MCF 10A (cell line): ENCODE results near the gene KLHL1. TPM values are rescaled to one million over a fixed set of nuclear protein-coding genes. Genes with fewer than 3 reads are reported as not detected.

Experiments
- BruUV-seq: library from RNA; stranded (reverse); fragments of 400-500 nt; replicated peaks from 2 replicates; lab custom pipeline; 2021; lab: Mats Ljungman, UMichigan
- CTCF ChIA-PET: fragments of 300-600 bp; sonication (Branson Sonifier 250); formaldehyde crosslinking; extraction: SDS; loops from one replicate; lab custom pipeline; 2021; ENCODE audit warnings: antibody characterized with exemption, inconsistent platforms; lab: Yijun Ruan, JAX
- POLR2A ChIA-PET: fragments of 300-600, 350-650 bp; sonication (Branson Sonifier 250); formaldehyde crosslinking; extraction: SDS; loops from one replicate; lab custom pipeline; 2020; ENCODE audit warnings: antibody characterized with exemption, inconsistent platforms; lab: Yijun Ruan, JAX
- DNase-seq: peaks from one replicate; pipeline ENCODE4 v3.0.0-alpha.2; 2018; ENCODE audit not compliant: unreplicated experiment
- H3K27ac Mint-ChIP-seq: one replicate; pipeline ENCODE4 v1.8.0; 2022; ENCODE audit warnings: mild to moderate bottlenecking, low read depth, mixed read lengths; ENCODE audit not compliant: unreplicated experiment
- H3K27me3 Mint-ChIP-seq: one replicate; pipeline ENCODE4 v1.8.0; 2022; ENCODE audit warnings: mixed read lengths; ENCODE audit not compliant: insufficient read depth, unreplicated experiment
- H3K36me3 Mint-ChIP-seq: one replicate; pipeline ENCODE4 v1.8.0; 2022; ENCODE audit warnings: mild to moderate bottlenecking, moderate library complexity, mixed read lengths; ENCODE audit not compliant: insufficient read depth, unreplicated experiment
- H3K4me1 Mint-ChIP-seq: one replicate; pipeline ENCODE4 v1.8.0; 2022; ENCODE audit warnings: mixed read lengths; ENCODE audit not compliant: insufficient read depth, unreplicated experiment
- H3K4me3 Mint-ChIP-seq: one replicate; pipeline ENCODE4 v1.8.0; 2022; ENCODE audit warnings: mild to moderate bottlenecking, moderate library complexity, mixed read lengths; ENCODE audit not compliant: unreplicated experiment
- H3K9me3 Mint-ChIP-seq: one replicate; pipeline ENCODE4 v1.8.0; 2022; ENCODE audit warnings: mixed read lengths; ENCODE audit not compliant: unreplicated experiment
- intact Hi-C: fragments of 100-400 bp; cut with micrococcal nuclease; formaldehyde crosslinking; loops from 2 replicates; pipeline ENCODE4 v1.14.1; 2022
- total RNA-seq: library from RNA; stranded (reverse); gene quantifications from 2 replicates; pipeline ENCODE4 v1.2.3, GENCODE V29; 2022
- TF ChIP-seq, protein P1 (sequence below): fragments of 200-600 bp; IDR thresholded peaks from one replicate; pipeline ENCODE4 v1.8.0; 2022; ENCODE audit warnings: antibody characterized with exemption, mild to moderate bottlenecking; ENCODE audit not compliant: unreplicated experiment

Gene KLHL1
- total RNA-seq, 1 experiment from 2014 or later = not detected

DNA sequence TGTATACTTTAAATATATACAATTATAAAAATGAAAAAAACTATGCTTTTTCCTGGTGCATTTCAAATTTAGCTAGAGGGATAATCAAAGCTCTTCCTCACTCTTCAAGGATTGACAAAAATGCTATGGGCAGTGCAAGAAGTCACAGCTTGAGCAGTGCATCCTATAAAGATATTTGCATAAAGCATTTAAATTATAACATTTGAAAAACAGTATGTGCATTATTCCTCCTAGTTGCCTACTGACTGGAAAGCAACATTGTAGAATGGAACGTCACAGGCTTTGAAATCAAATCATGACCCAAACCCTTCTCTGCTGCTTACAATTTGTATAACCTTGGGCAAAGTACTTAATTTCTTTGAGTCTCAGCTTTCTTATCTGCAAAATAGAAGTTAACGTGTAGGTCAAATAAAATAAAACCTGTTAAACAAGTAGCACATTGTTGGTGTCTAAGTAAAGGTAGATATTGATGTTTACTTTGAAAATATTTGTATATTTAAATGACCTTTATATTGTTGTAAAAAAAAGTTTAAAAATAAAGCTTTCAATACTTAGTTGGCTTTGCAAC lies 9.2 kb upstream of the KLHL1 start:
- ChIA-PET POLR2A (no interaction called here), CTCF (no interaction called here)
- intact Hi-C loops = no loop called here
- Mint-ChIP-seq H3K27me3 (peaks cover 54% of the 10 kb centered on the region), H3K4me3 (no peak overlapping the region), H3K36me3 (no peaks in the 10 kb centered on the region), H3K9me3 (no peaks in the 10 kb centered on the region), H3K4me1 (no peaks in the 10 kb centered on the region), H3K27ac (no peak overlapping the region)
- TF ChIP-seq, protein P1, sequence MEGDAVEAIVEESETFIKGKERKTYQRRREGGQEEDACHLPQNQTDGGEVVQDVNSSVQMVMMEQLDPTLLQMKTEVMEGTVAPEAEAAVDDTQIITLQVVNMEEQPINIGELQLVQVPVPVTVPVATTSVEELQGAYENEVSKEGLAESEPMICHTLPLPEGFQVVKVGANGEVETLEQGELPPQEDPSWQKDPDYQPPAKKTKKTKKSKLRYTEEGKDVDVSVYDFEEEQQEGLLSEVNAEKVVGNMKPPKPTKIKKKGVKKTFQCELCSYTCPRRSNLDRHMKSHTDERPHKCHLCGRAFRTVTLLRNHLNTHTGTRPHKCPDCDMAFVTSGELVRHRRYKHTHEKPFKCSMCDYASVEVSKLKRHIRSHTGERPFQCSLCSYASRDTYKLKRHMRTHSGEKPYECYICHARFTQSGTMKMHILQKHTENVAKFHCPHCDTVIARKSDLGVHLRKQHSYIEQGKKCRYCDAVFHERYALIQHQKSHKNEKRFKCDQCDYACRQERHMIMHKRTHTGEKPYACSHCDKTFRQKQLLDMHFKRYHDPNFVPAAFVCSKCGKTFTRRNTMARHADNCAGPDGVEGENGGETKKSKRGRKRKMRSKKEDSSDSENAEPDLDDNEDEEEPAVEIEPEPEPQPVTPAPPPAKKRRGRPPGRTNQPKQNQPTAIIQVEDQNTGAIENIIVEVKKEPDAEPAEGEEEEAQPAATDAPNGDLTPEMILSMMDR = no peak
- DNase-seq = no peak
- no TSS peak for BruUV-seq

DNA sequence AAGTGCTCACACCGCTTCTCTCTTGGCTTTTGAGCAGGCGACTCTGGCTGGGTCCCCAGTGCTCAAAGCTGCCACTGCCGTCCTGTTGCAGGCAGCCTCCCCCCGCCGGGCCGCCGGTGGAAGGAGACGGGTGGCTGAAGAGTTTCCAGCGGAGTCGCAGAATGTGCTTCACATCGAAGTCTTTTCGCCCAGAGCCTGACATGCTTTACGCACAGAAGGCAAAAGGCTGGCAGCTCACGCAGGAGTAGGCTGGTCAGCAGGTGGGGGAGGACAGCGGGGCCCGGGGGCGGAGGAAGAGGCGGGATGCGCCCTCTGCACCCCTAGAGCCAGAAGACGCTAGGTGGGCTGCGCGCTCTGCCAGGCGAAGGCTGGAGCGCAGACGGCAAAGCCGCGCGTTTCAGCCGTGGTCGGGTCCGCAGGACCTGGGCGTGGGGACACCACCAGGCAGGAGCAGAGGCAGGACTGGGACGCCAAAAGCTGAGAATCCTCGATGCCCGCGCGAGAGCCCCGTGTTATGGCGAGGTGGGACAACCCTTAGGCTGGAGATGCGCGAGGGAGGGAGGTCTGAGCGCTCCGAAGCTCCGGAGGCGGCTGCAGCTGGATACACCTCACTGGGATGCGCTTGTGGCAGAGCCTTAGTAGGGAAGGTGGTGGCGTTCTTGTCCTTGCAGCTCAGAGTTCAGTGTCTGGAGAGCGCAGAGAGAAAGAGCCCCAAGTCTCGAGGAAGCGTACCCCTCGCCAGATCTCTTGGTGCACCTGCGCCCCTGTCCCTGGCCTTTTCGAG lies 562 bp downstream of the KLHL1 start, which contains the start of gene ATXN8OS:
Gene ATXN8OS, plus strand, starts transcription at position 329 of the 784 bp plus-strand sequence.
- H3K27ac Mint-ChIP-seq = no peak within 1 kb of the TSS
- H3K9me3 Mint-ChIP-seq = no peaks in the 10 kb centered on the region
- H3K4me3 Mint-ChIP-seq = no peak within 1 kb of the TSS
- TF ChIP-seq, protein P1 = no peak
- no peaks in the 10 kb centered on the region for H3K4me1 Mint-ChIP-seq
- H3K27me3 Mint-ChIP-seq = peaks cover 68% of the 10 kb centered on the region
- DNase-seq = no peak
- intact Hi-C loops = no loop called here
- POLR2A ChIA-PET = no interaction called here
- no TSS peak for BruUV-seq
- H3K36me3 Mint-ChIP-seq = no peaks in the 10 kb centered on the region
- CTCF ChIA-PET = no interaction called here

DNA sequence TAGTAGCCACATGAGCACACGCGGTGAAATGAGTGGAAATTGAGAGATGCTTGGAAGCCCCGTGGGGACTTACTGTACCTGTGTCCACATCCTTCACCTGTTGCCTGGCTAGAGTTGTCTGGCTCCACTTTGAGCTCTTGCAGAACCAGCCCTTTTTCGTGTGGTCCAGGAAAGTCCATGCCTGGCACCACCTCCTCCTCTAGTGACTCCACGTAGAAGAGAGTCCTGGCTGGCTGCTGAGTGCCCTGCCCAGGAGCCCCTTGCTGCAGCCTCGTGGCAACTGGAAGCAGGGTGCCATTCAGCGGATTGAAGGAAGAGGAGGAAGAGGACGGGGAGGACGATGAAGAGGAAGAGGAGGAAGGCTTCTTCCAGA lies 1.1 kb downstream of the KLHL1 start:
- CTCF ChIA-PET = no interaction called here
- DNase-seq = no peak
- POLR2A ChIA-PET = no interaction called here
- Mint-ChIP-seq H3K9me3 (no peaks in the 10 kb centered on the region), H3K36me3 (no peaks in the 10 kb centered on the region), H3K27ac (no peak overlapping the region), H3K4me1 (no peaks in the 10 kb centered on the region), H3K4me3 (no peak overlapping the region), H3K27me3 (peaks cover 71% of the 10 kb centered on the region)
- TF ChIP-seq, protein P1 = no peak
- BruUV-seq = no TSS peak
- intact Hi-C loops = no loop called here

DNA sequence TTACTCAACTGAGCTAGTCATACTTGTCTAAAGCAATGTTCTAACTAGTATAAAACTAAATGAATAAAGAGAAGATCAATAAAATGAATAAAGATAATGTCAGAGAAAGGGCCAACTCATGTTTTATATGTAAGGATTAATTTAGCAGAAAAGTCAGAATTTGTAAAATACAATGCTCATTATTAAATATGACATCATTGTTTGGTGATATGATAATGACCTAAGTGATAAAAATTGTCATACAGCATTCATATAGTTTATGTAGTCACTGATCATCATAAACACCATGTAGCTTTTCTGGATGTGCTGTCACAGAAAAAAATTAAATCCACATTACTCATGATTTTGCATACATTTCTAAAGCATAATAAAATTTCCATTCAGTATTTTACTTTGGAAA lies 3.8 kb downstream of the KLHL1 start:
- H3K9me3 Mint-ChIP-seq = no peaks in the 10 kb centered on the region
- no peak overlapping the region for H3K4me3 Mint-ChIP-seq
- TF ChIP-seq, protein P1 = no peak
- intact Hi-C loops = no loop called here
- H3K36me3 Mint-ChIP-seq = no peaks in the 10 kb centered on the region
- no peak overlapping the region for H3K27ac Mint-ChIP-seq
- H3K27me3 Mint-ChIP-seq = peaks cover 55% of the 10 kb centered on the region
- ChIA-PET CTCF (no interaction called here), POLR2A (no interaction called here)
- no peaks in the 10 kb centered on the region for H3K4me1 Mint-ChIP-seq
- BruUV-seq = no TSS peak
- DNase-seq = no peak
